Measurements from ENCODE around the gene GTF3A. TPM values are rescaled to one million over a fixed set of nuclear protein-coding genes. Genes with fewer than 3 reads are reported as not detected.

Gene GTF3A
- total and polyA plus RNA-seq, 8 donors, result 53.4 to 220 (median 117) TPM

DNA sequence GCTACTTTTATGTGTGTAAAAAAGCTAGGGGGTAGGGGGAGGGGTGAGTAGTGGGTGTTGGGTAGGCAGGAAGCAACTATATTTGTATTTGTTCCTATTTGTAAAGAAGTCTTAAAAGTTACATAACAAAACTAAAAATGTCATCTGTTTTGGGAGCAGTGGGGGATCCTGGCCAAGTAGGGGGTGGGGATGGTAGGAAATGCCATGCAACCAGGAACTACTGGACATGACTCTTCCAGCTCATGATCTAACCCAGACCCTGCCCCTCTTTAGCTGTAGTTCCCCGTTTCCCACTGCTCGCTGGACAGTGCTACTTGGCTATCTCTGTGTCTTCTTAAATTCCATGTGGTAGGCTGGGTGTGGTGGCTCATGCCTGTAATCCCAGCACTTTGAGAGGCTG, 3.2 kb downstream of the GTF3A start:
- TF ChIP-seq POLR2AphosphoS5 (IDR thresholded peaks at IDR 0.05), result no peak
- TF ChIP-seq, protein P1, sequence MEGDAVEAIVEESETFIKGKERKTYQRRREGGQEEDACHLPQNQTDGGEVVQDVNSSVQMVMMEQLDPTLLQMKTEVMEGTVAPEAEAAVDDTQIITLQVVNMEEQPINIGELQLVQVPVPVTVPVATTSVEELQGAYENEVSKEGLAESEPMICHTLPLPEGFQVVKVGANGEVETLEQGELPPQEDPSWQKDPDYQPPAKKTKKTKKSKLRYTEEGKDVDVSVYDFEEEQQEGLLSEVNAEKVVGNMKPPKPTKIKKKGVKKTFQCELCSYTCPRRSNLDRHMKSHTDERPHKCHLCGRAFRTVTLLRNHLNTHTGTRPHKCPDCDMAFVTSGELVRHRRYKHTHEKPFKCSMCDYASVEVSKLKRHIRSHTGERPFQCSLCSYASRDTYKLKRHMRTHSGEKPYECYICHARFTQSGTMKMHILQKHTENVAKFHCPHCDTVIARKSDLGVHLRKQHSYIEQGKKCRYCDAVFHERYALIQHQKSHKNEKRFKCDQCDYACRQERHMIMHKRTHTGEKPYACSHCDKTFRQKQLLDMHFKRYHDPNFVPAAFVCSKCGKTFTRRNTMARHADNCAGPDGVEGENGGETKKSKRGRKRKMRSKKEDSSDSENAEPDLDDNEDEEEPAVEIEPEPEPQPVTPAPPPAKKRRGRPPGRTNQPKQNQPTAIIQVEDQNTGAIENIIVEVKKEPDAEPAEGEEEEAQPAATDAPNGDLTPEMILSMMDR (IDR thresholded peaks at IDR 0.05), result no peak
- TF ChIP-seq POLR2A (IDR thresholded peaks at IDR 0.05), result no peak
- TF ChIP-seq EP300 (IDR thresholded peaks at IDR 0.05), result no peak
- Histone ChIP-seq H3K9me3 (no peaks in the 10 kb centered on the region), H3K27ac (peak overlapping the region in 4 of 5 donors; percentile 93 to 96 (median 94)), H3K4me1 (peaks cover 38 to 59% (median 43%) of the 10 kb centered on the region in 4 donors), H3K36me3 (peaks cover 30 to 55% (median 52%) of the 10 kb centered on the region in 4 donors), H3K4me3 (peak overlapping the region in 1 of 4 donors; percentile 80), H3K27me3 (no peaks in the 10 kb centered on the region)
- no peak for DNase-seq
- intact Hi-C loops (cut with DNase I; ENCODE audit: low total_unique reads), result no loop called here
- 69 to 93% (median 88%) methylated on average over 2 of the region's 2 CpGs for WGBS, 5 donors

DNA sequence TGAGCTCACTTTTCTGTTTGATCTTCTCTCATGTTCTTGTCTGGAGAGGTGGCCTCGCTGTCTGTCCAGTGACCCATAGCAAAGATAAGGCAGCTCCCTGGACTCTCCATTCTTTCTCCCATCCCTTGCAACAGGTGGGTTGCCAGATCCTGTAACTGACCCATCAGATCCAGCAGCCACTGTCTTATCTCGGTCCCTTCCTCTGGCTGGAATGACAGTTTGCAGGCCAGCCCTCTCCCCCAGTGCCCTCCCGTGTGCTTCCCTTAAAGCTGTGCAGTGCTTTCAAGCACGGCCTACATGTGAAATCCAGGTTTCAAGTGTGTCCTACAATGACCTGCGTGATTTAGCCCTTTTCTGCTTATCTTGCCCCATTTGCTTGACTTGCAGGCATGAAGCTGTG, 3.7 kb downstream of the GTF3A start:
- Histone ChIP-seq H3K27ac (peak overlapping the region in 3 of 5 donors; percentile 93 to 96 (median 94)), H3K4me1 (peaks cover 38 to 59% (median 43%) of the 10 kb centered on the region in 4 donors), H3K4me3 (no peak overlapping the region), H3K36me3 (peaks cover 30 to 60% (median 58%) of the 10 kb centered on the region in 4 donors), H3K27me3 (no peaks in the 10 kb centered on the region), H3K9me3 (no peaks in the 10 kb centered on the region)
- TF ChIP-seq POLR2A (IDR thresholded peaks at IDR 0.05) (no peak), EP300 (IDR thresholded peaks at IDR 0.05) (no peak), POLR2AphosphoS5 (IDR thresholded peaks at IDR 0.05) (no peak)
- TF ChIP-seq, protein P1 (IDR thresholded peaks at IDR 0.05), result no peak
- intact Hi-C loops (cut with DNase I; ENCODE audit: low total_unique reads), result no loop called here
- DNase-seq, result no peak
- 86 to 94% (median 88%) methylated on average over 4 to 5 of the region's 5 CpGs for WGBS, 5 donors

DNA sequence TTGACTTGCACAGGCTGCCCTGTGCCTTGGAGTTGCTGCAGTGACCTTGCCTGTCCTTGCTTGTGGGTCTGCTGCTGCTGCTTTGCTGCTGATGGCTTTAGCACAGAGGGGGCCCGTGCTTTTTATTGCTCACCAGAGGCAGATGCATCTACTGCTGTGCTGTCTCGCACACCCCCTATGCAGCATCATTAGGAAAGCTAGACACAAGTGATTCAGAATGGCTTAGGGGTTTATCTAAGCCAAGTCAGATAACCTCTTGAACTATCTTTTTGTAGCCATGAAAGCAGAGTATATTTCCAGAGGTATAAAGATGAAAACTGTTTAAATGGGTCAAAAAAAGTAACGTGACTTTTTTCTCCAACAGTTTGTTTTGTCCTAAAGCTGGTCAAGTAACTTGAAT, 7.8 kb downstream of the GTF3A start:
- no peak overlapping the region for H3K4me3 ChIP-seq
- WGBS, 5 donors, result 83 to 90% (median 85%) methylated on average over 2 to 3 of the region's 3 CpGs
- no peaks in the 10 kb centered on the region for H3K27me3 ChIP-seq
- intact Hi-C loops (cut with DNase I; ENCODE audit: low total_unique reads), result no loop called here
- TF ChIP-seq, protein P1 (IDR thresholded peaks at IDR 0.05), result no peak
- no peak for TF ChIP-seq POLR2AphosphoS5 (IDR thresholded peaks at IDR 0.05)
- no peak for TF ChIP-seq POLR2A (IDR thresholded peaks at IDR 0.05)
- no peak for TF ChIP-seq EP300 (IDR thresholded peaks at IDR 0.05)
- H3K4me1 ChIP-seq, result peaks cover 6 to 27% (median 13%) of the 10 kb centered on the region in 4 donors
- no peak for DNase-seq
- no peaks in the 10 kb centered on the region for H3K9me3 ChIP-seq
- H3K27ac ChIP-seq, result peak overlapping the region in 1 of 5 donors; percentile 5
- H3K36me3 ChIP-seq, result peaks cover 62 to 99% (median 95%) of the 10 kb centered on the region in 4 donors

DNA sequence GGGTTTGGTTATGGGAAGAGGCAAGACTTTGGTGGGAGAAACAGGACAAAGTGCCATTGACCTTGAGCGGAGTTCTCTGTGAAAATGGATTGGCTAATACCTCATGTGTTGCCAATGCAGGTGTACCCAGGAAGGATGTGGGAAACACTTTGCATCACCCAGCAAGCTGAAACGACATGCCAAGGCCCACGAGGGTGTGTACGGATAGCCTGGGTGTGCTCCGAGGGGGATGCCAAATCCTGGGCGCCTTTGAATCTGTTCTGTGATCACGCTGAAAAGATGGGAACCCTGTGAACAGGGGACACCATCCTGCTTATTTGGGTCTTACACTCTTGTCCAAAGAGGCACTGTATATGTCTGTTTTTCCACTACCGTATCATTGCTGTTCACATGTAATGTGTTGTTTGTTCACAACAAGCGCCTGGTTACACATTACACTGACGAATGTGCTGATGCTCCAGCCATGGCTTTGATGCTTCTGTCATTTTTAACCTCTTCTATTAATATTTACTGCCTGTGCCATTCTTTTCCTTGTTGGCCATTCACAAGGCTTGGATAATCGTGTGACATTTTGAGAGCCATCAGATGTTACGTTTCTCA, 8.3 kb downstream of the GTF3A start:
- peaks cover under 1 to 22% (median 8%) of the 10 kb centered on the region in 4 donors for H3K4me1 ChIP-seq
- no peak overlapping the region for H3K4me3 ChIP-seq
- H3K27me3 ChIP-seq, result no peaks in the 10 kb centered on the region
- H3K9me3 ChIP-seq, result no peaks in the 10 kb centered on the region
- H3K36me3 ChIP-seq, result peaks cover 62 to 97% (median 96%) of the 10 kb centered on the region in 4 donors
- no peak for DNase-seq
- H3K27ac ChIP-seq, result peak overlapping the region in 1 of 5 donors; percentile 5
- WGBS, 5 donors, result 74 to 87% (median 79%) methylated on average over 12 of the region's 12 CpGs
- intact Hi-C loops (cut with DNase I; ENCODE audit: low total_unique reads), result no loop called here
- no peak for TF ChIP-seq EP300 (IDR thresholded peaks at IDR 0.05)
- no peak for TF ChIP-seq POLR2AphosphoS5 (IDR thresholded peaks at IDR 0.05)
- TF ChIP-seq, protein P1 (IDR thresholded peaks at IDR 0.05), result no peak
- no peak for TF ChIP-seq POLR2A (IDR thresholded peaks at IDR 0.05)

All from stomach (tissue), 9 donors.